Stimulated activated CD4-positive, alpha-beta T cell treated with anti-CD3 and anti-CD28 coated beads, Interleukin-12 subunit alpha, Interleukin-12 subunit beta, amount 100 ng/mL, for 24 hours (primary cell): Measurements from ENCODE around the gene SLC25A33.
"Not testable (repeated sequence)": the region's sequence is repeated elsewhere in the genome, so short reads cannot be mapped to it uniquely, and the experiment has no call there.

Experiments used
- DNase-seq, 2 experiments: peaks; one replicate each; pipeline ENCODE4 v3.0.0-alpha.2; 2020; ENCODE audit warnings: low read depth in 2 of 2

SLC25A33 gene

GRCh38 chr1:9539165-9539828, at the start of gene SLC25A33:
SLC25A33 (plus strand) TSS chr1:9539465; CDS start chr1:9539692, 227 bp downstream.
- peak; percentile 96 to 98 for DNase-seq

GRCh38 chr1:9490605-9491339, 48.5 kb upstream of the SLC25A33 start:
- peak; percentile 67 to 87 for DNase-seq

- no peak for DNase-seq
Observed at GRCh38 chr1:9493326-9493725, 45.9 kb upstream of the SLC25A33 start.

- DNase-seq, result peak; percentile 32 to 56
Observed at GRCh38 chr1:9494936-9495758, 44.1 kb upstream of the SLC25A33 start.

GRCh38 chr1:9495854-9496374, 43.4 kb upstream of the SLC25A33 start:
- DNase-seq, result no peak

- no peak for DNase-seq
Observed at GRCh38 chr1:9500756-9501754, 38.2 kb upstream of the SLC25A33 start.

GRCh38 chr1:9503001-9503675, 36.1 kb upstream of the SLC25A33 start:
- no peak for DNase-seq

- no peak for DNase-seq
Observed at GRCh38 chr1:9505143-9505542, 34.1 kb upstream of the SLC25A33 start.

- no peak for DNase-seq
Observed at GRCh38 chr1:9506901-9507300, 32.4 kb upstream of the SLC25A33 start.

- DNase-seq, result no peak
Observed at GRCh38 chr1:9510130-9510529, 29.1 kb upstream of the SLC25A33 start.

GRCh38 chr1:9515550-9515949, 23.7 kb upstream of the SLC25A33 start:
- not testable (repeated sequence) for DNase-seq

- DNase-seq, result no peak
Observed at GRCh38 chr1:9518454-9518998, 20.7 kb upstream of the SLC25A33 start.

- DNase-seq, result no peak
Observed at GRCh38 chr1:9520411-9520810, 18.9 kb upstream of the SLC25A33 start.

- no peak for DNase-seq
Observed at GRCh38 chr1:9529190-9529589, 10.1 kb upstream of the SLC25A33 start.

- DNase-seq, result no peak
Observed at GRCh38 chr1:9530320-9530719, 8.9 kb upstream of the SLC25A33 start.

- no peak for DNase-seq
Observed at GRCh38 chr1:9534953-9535352, 4.3 kb upstream of the SLC25A33 start.

GRCh38 chr1:9536301-9536700, 3.0 kb upstream of the SLC25A33 start:
- no peak for DNase-seq

GRCh38 chr1:9537863-9538668, 1.2 kb upstream of the SLC25A33 start:
- DNase-seq, result no peak

- DNase-seq, result no peak
Observed at GRCh38 chr1:9538669-9539164, 548 bp upstream of the SLC25A33 start.
